NCI-H2227 (cell line): ENCODE results near the gene ELOVL5.
A peak's percentile ranks its signal among the peaks of the same experiment; 100 is the strongest.
"Not testable (repeated sequence)": the region's sequence is repeated elsewhere in the genome, so short reads cannot be mapped to it uniquely, and the experiment has no call there.

ENCODE experiments used
- DNase-seq: peaks from one replicate; lab custom pipeline; 2025; ENCODE audit not compliant: unreplicated experiment; lab: John Stamatoyannopoulos, UW

Gene ELOVL5

GRCh38 chr6:53306819-53307347 lies 41.9 kb downstream of the ELOVL5 start:
- no peak for DNase-seq

- DNase-seq: not testable (repeated sequence)
Observed at GRCh38 chr6:53306217-53306616, 42.5 kb downstream of the ELOVL5 start.

- not testable (repeated sequence) for DNase-seq
Observed at GRCh38 chr6:53305506-53306005, 43.2 kb downstream of the ELOVL5 start.

GRCh38 chr6:53304953-53305352 lies 43.8 kb downstream of the ELOVL5 start:
- not testable (repeated sequence) for DNase-seq

- DNase-seq: no peak
Observed at GRCh38 chr6:53302678-53303360, 45.9 kb downstream of the ELOVL5 start.

GRCh38 chr6:53301801-53302537 lies 46.8 kb downstream of the ELOVL5 start:
- DNase-seq: no peak

GRCh38 chr6:53300656-53301551 lies 47.8 kb downstream of the ELOVL5 start:
- peak; percentile 26 for DNase-seq

- DNase-seq: no peak
Observed at GRCh38 chr6:53299331-53300005, 49.3 kb downstream of the ELOVL5 start.

GRCh38 chr6:53297004-53297403 lies 51.7 kb downstream of the ELOVL5 start:
- DNase-seq: no peak

- no peak for DNase-seq
Observed at GRCh38 chr6:53295176-53295575, 53.6 kb downstream of the ELOVL5 start.

GRCh38 chr6:53294611-53295010 lies 54.1 kb downstream of the ELOVL5 start:
- no peak for DNase-seq

- peak; percentile 8 for DNase-seq
Observed at GRCh38 chr6:53294095-53294494, 54.7 kb downstream of the ELOVL5 start.

GRCh38 chr6:53293691-53294090 lies 55.1 kb downstream of the ELOVL5 start:
- no peak for DNase-seq

GRCh38 chr6:53290537-53291510 lies 57.9 kb downstream of the ELOVL5 start:
- no peak for DNase-seq

- DNase-seq: no peak
Observed at GRCh38 chr6:53287336-53288225, 61.2 kb downstream of the ELOVL5 start.

GRCh38 chr6:53284901-53285300 lies 63.8 kb downstream of the ELOVL5 start:
- DNase-seq: no peak

GRCh38 chr6:53282741-53283140 lies 66.0 kb downstream of the ELOVL5 start:
- DNase-seq: no peak

- no peak for DNase-seq
Observed at GRCh38 chr6:53282234-53282633, 66.5 kb downstream of the ELOVL5 start.
